COLO668 (cell line): ENCODE data around the gene LYSMD3.

Source experiments
- DNase-seq: peaks from one replicate; lab custom pipeline; 2025; ENCODE audit not compliant: unreplicated experiment; lab: John Stamatoyannopoulos, UW

LYSMD3 gene

GRCh38 chr5:90548069-90548593 is 18.7 kb upstream of the LYSMD3 start:
- DNase-seq: peak; percentile 80

GRCh38 chr5:90547072-90547536 is 17.7 kb upstream of the LYSMD3 start:
- DNase-seq: no peak

- no peak for DNase-seq
Measured at GRCh38 chr5:90546216-90546837, 16.9 kb upstream of the LYSMD3 start.

GRCh38 chr5:90545511-90545910 is 16.1 kb upstream of the LYSMD3 start:
- no peak for DNase-seq

GRCh38 chr5:90542827-90543519 is 13.6 kb upstream of the LYSMD3 start:
- DNase-seq: no peak

GRCh38 chr5:90534922-90535321 is 5.5 kb upstream of the LYSMD3 start:
- DNase-seq: no peak

- no peak for DNase-seq
Measured at GRCh38 chr5:90533794-90534193, 4.4 kb upstream of the LYSMD3 start.

- no peak for DNase-seq
Measured at GRCh38 chr5:90530736-90531487, 1.5 kb upstream of the LYSMD3 start.

- peak; percentile 37 for DNase-seq
Measured at GRCh38 chr5:90529939-90530677, 724 bp upstream of the LYSMD3 start.

- no peak for DNase-seq
Measured at GRCh38 chr5:90528601-90529193, 687 bp downstream of the LYSMD3 start.

- DNase-seq: no peak
Measured at GRCh38 chr5:90519081-90519480, 10.3 kb downstream of the LYSMD3 start.

- peak; percentile 19 for DNase-seq
Measured at GRCh38 chr5:90518661-90519060, 10.7 kb downstream of the LYSMD3 start.

GRCh38 chr5:90514520-90514919 is 14.9 kb downstream of the LYSMD3 start:
- no peak for DNase-seq

GRCh38 chr5:90510438-90510837 is 18.9 kb downstream of the LYSMD3 start:
- no peak for DNase-seq

GRCh38 chr5:90506221-90506620 is 23.2 kb downstream of the LYSMD3 start:
- no peak for DNase-seq

GRCh38 chr5:90504743-90505142 is 24.6 kb downstream of the LYSMD3 start:
- DNase-seq: no peak

GRCh38 chr5:90503596-90503995 is 25.8 kb downstream of the LYSMD3 start:
- DNase-seq: no peak

- DNase-seq: no peak
Measured at GRCh38 chr5:90495146-90495545, 34.2 kb downstream of the LYSMD3 start.

GRCh38 chr5:90494043-90494442 is 35.3 kb downstream of the LYSMD3 start:
- DNase-seq: no peak

- no peak for DNase-seq
Measured at GRCh38 chr5:90488791-90489190, 40.6 kb downstream of the LYSMD3 start.

GRCh38 chr5:90484540-90484939 is 44.8 kb downstream of the LYSMD3 start:
- no peak for DNase-seq
